SH-SY5Y (cell line): Measurements from ENCODE around the gene VAV3.

Experiments used
- GATA2 ChIP-seq: IDR thresholded peaks from 2 replicates; pipeline ENCODE4 v1.6.1; 2011; ENCODE audit warnings: mild to moderate bottlenecking, low read depth, low read length
- GATA3 ChIP-seq: IDR thresholded peaks from 2 replicates; pipeline ENCODE4 v1.6.1; 2011; ENCODE audit warnings: low read depth, mild to moderate bottlenecking, low read length, moderate library complexity

DNA sequence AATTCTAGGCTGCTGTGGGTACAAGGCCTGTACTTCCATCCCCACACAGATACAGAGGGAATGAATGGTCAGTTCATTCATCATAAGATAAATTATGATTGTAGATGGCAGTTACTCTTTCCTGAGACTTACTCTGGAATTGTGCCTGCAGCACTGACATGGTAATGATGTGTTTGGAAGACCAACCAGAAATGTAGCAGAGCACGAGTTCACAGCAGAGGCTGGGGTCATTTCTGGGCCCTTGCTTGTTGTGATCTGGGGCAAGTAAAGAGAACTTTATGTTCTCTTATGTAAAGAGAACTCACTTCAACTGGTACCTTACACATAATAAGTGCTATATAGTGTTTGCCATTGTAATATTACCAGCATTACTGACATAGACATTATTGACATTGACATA, 412.2 kb downstream of the VAV3 start:
- TF ChIP-seq GATA3 (no peak), GATA2 (no peak)
